T47D (cell line): ENCODE data around the gene TCF7L1.

Experiments used
- DNase-seq, 2 experiments: peaks; one replicate each; pipeline versions ENCODE4 v3.0.0 to v3.0.0-alpha.2; 2011 to 2012; ENCODE audit warnings: low read depth in 1 of 2, low spot score in 1 of 2
- JUND ChIP-seq: IDR thresholded peaks from 2 replicates; pipeline ENCODE4 v1.6.1; 2012; ENCODE audit warnings: low read depth
- in situ Hi-C: cut with HindIII; loops from 2 replicates; pipeline ENCODE4 v1.10.0; 2016; ENCODE audit warnings: low sequenced_read_pairs, low pct_unique_long_range_greater_than_20kb

The TCF7L1 gene

DNA sequence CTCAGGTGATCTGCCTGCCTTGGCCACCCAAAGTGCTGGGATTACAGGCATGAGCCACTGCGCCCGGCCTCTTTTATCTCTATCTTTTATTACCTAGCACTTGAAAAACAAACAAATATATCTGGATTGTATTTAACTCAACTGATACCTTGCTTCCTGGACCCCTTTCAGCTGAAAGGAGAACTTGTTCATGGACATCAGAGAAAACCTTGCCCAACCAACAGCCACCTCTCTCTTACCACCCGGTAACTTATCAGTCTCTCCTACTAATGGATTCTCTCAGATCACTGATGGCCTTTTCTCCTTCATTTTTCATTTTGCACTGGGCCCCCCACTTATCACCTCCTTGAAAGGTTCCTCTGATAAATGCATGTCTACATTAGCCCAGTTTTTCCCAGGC lies 214.4 kb downstream of the TCF7L1 start:
- no peak for TF ChIP-seq JUND
- no peak for DNase-seq
- in situ Hi-C loops, result no loop called here

DNA sequence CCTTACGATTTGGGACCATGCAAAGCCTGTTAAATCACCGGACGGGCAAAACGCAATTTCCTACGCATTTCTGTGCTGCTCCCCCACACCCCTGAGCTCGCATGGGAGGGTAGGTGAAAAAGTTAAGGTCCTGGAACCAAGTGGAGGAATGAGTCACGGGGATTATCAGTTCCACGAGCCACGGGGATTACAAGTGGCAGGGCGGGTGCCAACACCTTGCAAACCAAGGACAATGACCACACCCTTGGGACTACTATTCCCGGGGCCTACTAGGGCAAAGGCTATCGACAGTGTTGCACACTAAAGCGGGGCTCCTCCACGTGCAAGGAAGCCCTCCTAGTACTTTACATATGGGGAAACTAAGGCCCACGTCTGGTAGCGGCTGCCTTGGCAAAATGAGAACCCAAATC lies 220.7 kb downstream of the TCF7L1 start:
- no peak for DNase-seq
- in situ Hi-C loops, result no loop called here
- TF ChIP-seq JUND, result no peak

DNA sequence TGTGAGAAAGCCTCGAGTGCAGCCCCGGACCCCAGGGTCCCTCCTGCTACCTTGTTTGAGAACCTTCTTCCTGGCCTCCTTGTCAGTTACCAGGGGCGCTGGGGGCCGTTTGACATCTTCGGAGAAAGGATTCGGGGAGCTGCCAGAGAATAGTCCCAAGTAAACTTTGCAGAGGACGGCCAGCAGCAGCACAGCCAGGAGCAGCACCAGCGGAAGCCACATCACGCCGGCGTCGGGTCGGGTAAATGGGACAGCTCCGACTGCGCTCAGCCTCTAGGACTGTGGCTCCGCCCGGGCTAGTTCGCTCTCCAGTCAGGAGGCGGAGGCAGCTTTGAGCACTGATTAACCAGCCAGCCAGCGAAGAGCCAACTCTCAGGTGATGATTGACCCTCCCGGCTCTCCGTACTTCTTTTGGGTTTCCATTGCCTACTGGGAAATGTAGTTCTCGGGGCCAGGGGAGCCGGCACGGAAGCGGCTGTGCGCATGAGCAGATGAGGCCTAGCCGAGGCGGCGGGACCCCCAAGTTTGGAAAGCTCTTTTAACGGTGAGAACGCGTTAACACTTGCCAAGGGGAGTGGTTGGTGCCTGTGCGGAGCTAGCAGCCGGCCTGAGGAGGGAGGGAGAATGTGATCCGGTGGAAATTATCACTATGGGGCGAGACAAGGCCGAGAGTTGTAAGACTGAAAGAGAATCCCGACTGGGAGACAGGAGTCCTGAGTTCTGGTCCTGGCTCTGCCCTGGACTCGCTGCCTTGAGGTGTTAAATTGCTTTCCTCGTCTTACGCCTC lies 221.3 kb downstream of the TCF7L1 start, which contains the start of the genes ELMOD3 and RETSAT:
TSS of gene ELMOD3 (plus strand) at position 484 of the 787 bp plus-strand sequence. CDS start 2,430 bp downstream, outside the sequence.
TSS of gene RETSAT (minus strand) at position 243 of the 787 bp plus-strand sequence. CDS start at position 222, 21 bp downstream.
- in situ Hi-C loops, result no loop called here
- no peak for TF ChIP-seq JUND
- DNase-seq, result peak; percentile 75 to 99

DNA sequence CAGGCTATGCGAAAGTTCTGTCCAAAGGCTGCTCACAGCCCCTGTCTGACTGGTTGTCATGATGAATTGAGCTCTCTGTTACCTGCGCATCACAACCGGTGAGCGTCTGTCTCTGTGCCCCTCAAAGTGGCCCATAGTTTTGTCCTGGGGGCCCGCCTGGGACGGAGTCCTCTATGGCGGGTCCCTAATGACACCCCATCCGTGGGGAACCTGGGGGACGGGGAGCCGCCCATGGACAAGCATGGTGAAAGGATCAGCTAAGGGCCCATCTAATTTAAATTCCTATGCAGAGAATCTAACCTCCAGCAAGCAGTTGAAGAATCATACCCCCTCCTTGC lies 221.8 kb downstream of the TCF7L1 start:
- in situ Hi-C loops, result no loop called here
- TF ChIP-seq JUND, result no peak
- no peak for DNase-seq

DNA sequence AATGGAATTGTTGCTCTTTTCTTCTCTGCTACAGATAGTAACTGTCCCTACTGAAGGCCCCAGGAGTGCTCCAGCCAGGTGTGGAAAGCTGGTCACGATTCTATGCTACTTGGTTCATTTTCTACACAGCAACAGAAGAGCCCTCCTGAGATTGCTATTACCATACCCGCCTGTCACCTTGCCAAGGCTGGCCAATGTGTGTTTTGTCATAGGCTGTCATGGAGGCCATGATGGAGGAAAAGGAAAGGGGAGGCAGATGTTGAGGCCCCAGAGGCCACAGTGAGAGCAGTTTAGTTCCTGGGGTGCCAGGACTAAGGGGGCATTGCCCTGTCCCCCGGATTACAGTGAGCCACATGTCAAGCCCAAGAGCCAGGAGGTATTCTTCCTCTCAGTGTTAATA lies 222.3 kb downstream of the TCF7L1 start:
- TF ChIP-seq JUND, result no peak
- in situ Hi-C loops, result no loop called here
- no peak for DNase-seq

DNA sequence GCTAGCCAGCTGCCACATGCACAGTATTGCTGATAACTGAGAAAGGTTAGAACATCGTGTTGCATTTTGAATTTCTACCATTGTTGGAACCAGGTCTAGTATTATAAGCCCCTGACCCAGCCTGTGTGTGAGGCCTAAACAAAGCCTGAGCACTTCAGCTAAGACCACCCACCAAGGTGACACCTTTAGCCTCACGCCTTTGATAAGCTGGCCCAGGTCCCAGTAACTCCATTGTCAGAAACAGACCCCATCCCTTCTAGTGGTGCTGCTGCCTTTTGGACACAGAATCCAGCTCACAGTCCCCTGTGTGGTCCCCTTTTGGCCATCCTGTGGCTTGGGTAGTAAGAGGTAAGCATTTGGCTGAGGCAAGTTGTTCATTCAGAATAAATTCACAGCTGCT lies 223.0 kb downstream of the TCF7L1 start:
- DNase-seq, result no peak
- in situ Hi-C loops, result no loop called here
- no peak for TF ChIP-seq JUND

DNA sequence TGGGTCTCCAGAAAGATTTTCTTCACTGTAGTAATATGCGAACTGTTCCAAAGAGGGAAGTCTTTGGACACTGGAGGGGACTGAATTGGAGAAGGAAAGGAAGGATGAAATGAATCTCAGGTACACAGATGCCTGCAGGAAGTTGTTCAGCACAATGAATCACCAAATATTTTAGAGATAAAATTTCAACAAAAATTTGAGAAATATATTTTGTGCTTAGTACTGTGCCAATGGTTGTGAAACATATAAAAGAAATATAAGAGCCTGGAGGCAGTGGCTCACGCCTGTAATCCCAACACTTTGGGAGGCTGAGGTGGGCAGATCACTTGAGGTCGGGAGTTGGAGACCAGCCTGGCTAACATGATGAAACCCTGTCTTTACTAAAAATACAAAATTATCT lies 224.5 kb downstream of the TCF7L1 start:
- in situ Hi-C loops, result no loop called here
- no peak for DNase-seq
- no peak for TF ChIP-seq JUND
